Measurements from ENCODE around the gene COL26A1.

- no peak for TF ChIP-seq SIN3A (IDR thresholded peaks at IDR 0.05; ENCODE audit: borderline replicate concordance, insufficient read depth, low read length)
- TF ChIP-seq POLR2AphosphoS5 (IDR thresholded peaks at IDR 0.05; ENCODE audit: low read depth, low read length): no peak
Measured at GRCh38 chr7:101393865-101394264, 31.2 kb downstream of the COL26A1 start.

Data from PFSK-1 (cell line).